GM12878 (cell line): ENCODE results near the gene FAM184B.

Source experiments
- EP300 ChIP-seq, 2 experiments: fragments of 150-350 bp in 1 of 2; IDR thresholded peaks; 2 replicates each; pipeline ENCODE4 v1.6.1; 2011 to 2012; ENCODE audit warnings: low read depth in 2 of 2, low read length in 2 of 2, borderline replicate concordance in 1 of 2, improper control_type of control experiment in 1 of 2, inconsistent platforms in 1 of 2; ENCODE audit not compliant: control insufficient read depth in 1 of 2
- ETV6 ChIP-seq, 2 experiments: fragments of 450-650 bp in 1 of 2; IDR thresholded peaks in 1 of 2; conservative IDR thresholded peaks in 1 of 2; 2 replicates each; pipeline ENCODE4 v1.6.1; 2014; ENCODE audit warnings: antibody characterized with exemption in 1 of 2, borderline replicate concordance in 1 of 2, low read depth in 1 of 2, mild to moderate bottlenecking in 1 of 2, moderate library complexity in 1 of 2
- GABPA ChIP-seq: IDR thresholded peaks from 2 replicates; pipeline ENCODE4 v1.6.1; 2014; ENCODE audit warnings: antibody characterized with exemption, low read depth, mild to moderate bottlenecking, inconsistent platforms
- MTA3 ChIP-seq: IDR thresholded peaks from 2 replicates; pipeline ENCODE4 v1.6.1; 2012; ENCODE audit warnings: low read length, inconsistent platforms, borderline replicate concordance
- MYC ChIP-seq: IDR thresholded peaks from 2 replicates; pipeline ENCODE4 v1.6.1; 2011; ENCODE audit warnings: mild to moderate bottlenecking, low read length, moderate library complexity, inconsistent platforms; ENCODE audit not compliant: insufficient read depth, insufficient replicate concordance, insufficient read length, severe bottlenecking
- NFYB ChIP-seq: IDR thresholded peaks from 2 replicates; pipeline ENCODE4 v1.6.1; 2011; ENCODE audit warnings: low read depth, mild to moderate bottlenecking, low read length, improper control_type of control experiment, moderate library complexity; ENCODE audit not compliant: insufficient read depth
- NRF1 ChIP-seq: conservative IDR thresholded peaks from 2 replicates; pipeline ENCODE4 v1.6.1; 2011; ENCODE audit warnings: mild to moderate bottlenecking, low read depth, low read length, improper control_type of control experiment
- POLR2A ChIP-seq: IDR thresholded peaks from 2 replicates; pipeline ENCODE4 v1.6.1; 2011; ENCODE audit warnings: low read depth, mild to moderate bottlenecking, low read length
- POU2F2 ChIP-seq: IDR thresholded peaks from 3 replicates; pipeline ENCODE4 v1.6.1; 2011; ENCODE audit warnings: low read depth, mild to moderate bottlenecking, low read length, borderline replicate concordance
- RB1 ChIP-seq: fragments of 450-650 bp; formaldehyde crosslinking; IDR thresholded peaks from 2 replicates; pipeline ENCODE4 v1.6.1; 2017; ENCODE audit warnings: mild to moderate bottlenecking, borderline replicate concordance
- TF ChIP-seq, protein P1 (sequence below): IDR thresholded peaks from 2 replicates; pipeline ENCODE4 v1.6.1; 2011; ENCODE audit warnings: borderline replicate concordance, low read depth, mild to moderate bottlenecking, moderate library complexity, mixed read lengths, low read length; ENCODE audit not compliant: insufficient read depth; ENCODE audit errors: extremely low read length

DNA sequence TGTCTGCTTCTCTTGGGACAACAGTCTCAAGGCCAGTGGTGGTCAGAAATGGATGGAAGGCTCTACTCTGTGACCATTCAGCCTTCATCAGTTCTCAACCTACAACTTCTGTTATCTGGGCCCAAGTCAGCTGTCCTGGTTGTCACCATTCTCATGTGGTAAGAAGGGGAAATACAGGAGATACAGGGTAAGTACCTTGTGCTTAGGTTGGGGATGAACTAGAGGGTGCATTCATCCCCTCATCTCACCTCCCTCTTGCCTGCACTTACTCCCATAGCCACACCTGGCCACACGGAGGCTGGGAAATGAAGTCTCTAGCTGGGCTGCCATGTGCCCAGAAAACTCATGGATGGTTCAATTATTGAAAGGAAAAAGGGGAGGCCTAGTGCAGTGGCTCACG, 44.9 kb downstream of the FAM184B start:
- no peak for TF ChIP-seq POU2F2
- no peak for TF ChIP-seq MYC
- no peak for TF ChIP-seq ETV6 (conservative IDR thresholded peaks at IDR 0.05 in 1 of 2, IDR thresholded peaks at IDR 0.05 in 1 of 2; ENCODE audit: borderline replicate concordance in 1 of 2, low read depth in 1 of 2)
- TF ChIP-seq GABPA, result no peak
- TF ChIP-seq RB1, result no peak
- no peak for TF ChIP-seq POLR2A
- TF ChIP-seq, protein P1, sequence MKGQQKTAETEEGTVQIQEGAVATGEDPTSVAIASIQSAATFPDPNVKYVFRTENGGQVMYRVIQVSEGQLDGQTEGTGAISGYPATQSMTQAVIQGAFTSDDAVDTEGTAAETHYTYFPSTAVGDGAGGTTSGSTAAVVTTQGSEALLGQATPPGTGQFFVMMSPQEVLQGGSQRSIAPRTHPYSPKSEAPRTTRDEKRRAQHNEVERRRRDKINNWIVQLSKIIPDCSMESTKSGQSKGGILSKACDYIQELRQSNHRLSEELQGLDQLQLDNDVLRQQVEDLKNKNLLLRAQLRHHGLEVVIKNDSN, result no peak
- TF ChIP-seq MTA3, result no peak
- TF ChIP-seq NRF1, result no peak
- TF ChIP-seq NFYB, result no peak
- no peak for TF ChIP-seq EP300 (IDR thresholded peaks at IDR 0.05; ENCODE audit: borderline replicate concordance in 1 of 2, control insufficient read depth in 1 of 2, low read depth in 2 of 2, low read length in 2 of 2)
